Neural cell (in vitro differentiated cells): ENCODE measurements around the gene FOXP4.

Experiments
- CTCF ChIP-seq: fragments of 450-650 bp; IDR thresholded peaks from 2 replicates; pipeline ENCODE4 v1.5.1; 2014; ENCODE audit warnings: antibody characterized with exemption, mild to moderate bottlenecking, moderate library complexity; ENCODE audit not compliant: poor library complexity, severe bottlenecking
- EZH2 ChIP-seq: fragments of 200-600, 300-800 bp; shearing (Covaris generic), sonication (generic); IDR thresholded peaks from 2 replicates; pipeline ENCODE4 v1.6.1; 2014; ENCODE audit warnings: antibody characterized with exemption, low read length, borderline replicate concordance, mild to moderate bottlenecking; ENCODE audit not compliant: insufficient read depth, poor library complexity, severe bottlenecking
- MXI1 ChIP-seq: fragments of 450-650 bp; conservative IDR thresholded peaks from 2 replicates; pipeline ENCODE4 v1.6.1; 2014; ENCODE audit warnings: antibody characterized with exemption, mild to moderate bottlenecking; ENCODE audit not compliant: poor library complexity, severe bottlenecking
- POLR2AphosphoS5 ChIP-seq: IDR thresholded peaks from 2 replicates; pipeline ENCODE4 v1.6.1; 2012

GRCh38 chr6:41531016-41531415 is 15.2 kb upstream of the FOXP4 start:
- TF ChIP-seq EZH2 (no peak), CTCF (no peak), MXI1 (no peak), POLR2AphosphoS5 (no peak)
